Testis (tissue), 3 donors: ENCODE measurements around the gene NRTN. TPM values are rescaled to one million over a fixed set of nuclear protein-coding genes. Genes with fewer than 3 reads are reported as not detected.

Source experiments
- DNase-seq: peaks from one replicate; pipeline ENCODE4 v3.0.0-alpha.2; 2019
- H3K27ac ChIP-seq, 2 donors: fragments of 200-600 bp; sonication (generic); one replicate each; pipeline ENCODE4 v1.5.1; 2019
- H3K27me3 ChIP-seq: fragments of 200-600 bp; sonication (generic); one replicate; pipeline ENCODE4 v1.5.1; 2019
- H3K36me3 ChIP-seq: fragments of 200-600 bp; sonication (generic); one replicate; pipeline ENCODE4 v1.5.1; 2017; ENCODE audit warnings: low read depth; ENCODE audit errors: missing control alignments
- H3K4me1 ChIP-seq: fragments of 200-600 bp; sonication (generic); one replicate; pipeline ENCODE4 v1.5.1; 2019
- H3K4me3 ChIP-seq, 2 donors: fragments of 200-600 bp; sonication (generic); one replicate each; pipeline ENCODE4 v1.5.1; 2017 to 2019
- H3K9me3 ChIP-seq: fragments of 200-600 bp; sonication (generic); one replicate; pipeline ENCODE4 v1.5.1; 2017
- CTCF ChIP-seq, 3 experiments: fragments of 450-650 bp in 2 of 3; fragments of 200-600 bp in 1 of 3; sonication (generic) in 1 of 3; IDR thresholded peaks; one replicate each; pipeline ENCODE4 v1.5.1; 2016 to 2019; ENCODE audit warnings: antibody characterized with exemption in 3 of 3, mild to moderate bottlenecking in 2 of 3, moderate library complexity in 1 of 3
- POLR2A ChIP-seq: fragments of 450-650 bp; IDR thresholded peaks from one replicate; pipeline ENCODE4 v1.6.1; 2017; ENCODE audit warnings: antibody characterized with exemption, mild to moderate bottlenecking, moderate library complexity
- WGBS, 2 donors: methylation state at CpG; one replicate each; pipeline ENCODE4 v1.1.5; 2018; 5-methylcytosine and 5-hydroxymethylcytosine counted together
- intact Hi-C: fragments of 100-400 bp; cut with DNase I; formaldehyde crosslinking; loops from one replicate; pipeline ENCODE4 v1.15.1; 2023; ENCODE audit warnings: low total_unique reads
- polyA plus RNA-seq: library from polyadenylated mRNA; stranded (reverse); fragments of 350-450 nt; fragmentation: Illumina TruSeq; extraction: RNeasy Lipid Tissue Mini Kit (QIAGEN cat#74804); gene quantifications from one replicate; pipeline ENCODE4 v1.2.3, GENCODE V29; 2014; ENCODE audit warnings: low read depth, low replicate concordance; ENCODE audit not compliant: insufficient read depth
- total RNA-seq, 2 donors: library from RNA; depleted of rRNA; stranded (reverse); fragments of >200 nt; gene quantifications; one replicate each; pipeline ENCODE4 v1.2.3, GENCODE V29; 2016

Gene NRTN
- total and polyA plus RNA-seq, 3 donors from 2014 or later, result 1.7 to 13.5 (median 6.5) TPM

GRCh38 chr19:5877882-5878281, 73.0 kb downstream of the NRTN start:
- TF ChIP-seq CTCF (IDR thresholded peaks at IDR 0.05) (no peak), POLR2A (no peak)
- 77 to 80% methylated on average over 9 of the region's 9 CpGs for WGBS, 2 donors
- no peaks in the 10 kb centered on the region for H3K36me3 ChIP-seq
- no peaks in the 10 kb centered on the region for H3K9me3 ChIP-seq
- intact Hi-C loops, result no loop called here
- no peak for DNase-seq
- no peak overlapping the region for H3K27ac ChIP-seq
- peaks cover 7% of the 10 kb centered on the region for H3K4me1 ChIP-seq
- no peaks in the 10 kb centered on the region for H3K27me3 ChIP-seq
- H3K4me3 ChIP-seq, result no peak overlapping the region

Other genes starting within 250 kb of the NRTN start
- 1 to 10 TPM; 5.6 to 7.0 TPM for gene TINCR, start 237.1 kb upstream of the NRTN start, total RNA-seq
- 3.0 TPM for gene TINCR, start 237.1 kb upstream of the NRTN start, polyA plus RNA-seq
- gene SAFB2, start 182.3 kb upstream of the NRTN start, total RNA-seq, result 100 to 1,000 TPM; 173 to 209 TPM
- 84.1 TPM for gene SAFB2, start 182.3 kb upstream of the NRTN start, polyA plus RNA-seq
- gene SAFB, start 182.0 kb upstream of the NRTN start, total RNA-seq, result 100 to 1,000 TPM; 202 to 220 TPM
- gene SAFB, start 182.0 kb upstream of the NRTN start, polyA plus RNA-seq, result 83.2 TPM
- gene MICOS13, start 124.6 kb upstream of the NRTN start, total RNA-seq, result 100 to 1,000 TPM in 1 of 2 donors, 10 to 100 TPM in 1; 98.0 to 198 TPM
- 152 TPM for gene MICOS13, start 124.6 kb upstream of the NRTN start, polyA plus RNA-seq
- 10 to 100 TPM; 18.8 to 21.0 TPM for gene HSD11B1L, start 124.0 kb upstream of the NRTN start, total RNA-seq
- gene HSD11B1L, start 124.0 kb upstream of the NRTN start, polyA plus RNA-seq, result 8.1 TPM
- 100 to 1,000 TPM; 331 to 531 TPM for gene RPL36, start 114.8 kb upstream of the NRTN start, total RNA-seq
- gene RPL36, start 114.8 kb upstream of the NRTN start, polyA plus RNA-seq, result 497 TPM
- gene LONP1, start 84.9 kb upstream of the NRTN start, total RNA-seq, result 100 to 1,000 TPM; 100 to 133 TPM
- gene LONP1, start 84.9 kb upstream of the NRTN start, polyA plus RNA-seq, result 48.1 TPM
- gene CATSPERD, start 84.4 kb upstream of the NRTN start, total RNA-seq, result 1 to 10 TPM; 6.1 to 9.3 TPM
- gene CATSPERD, start 84.4 kb upstream of the NRTN start, polyA plus RNA-seq, result 31.3 TPM
- 10 to 100 TPM; 24.0 to 35.0 TPM for gene PRR22, start 20.3 kb upstream of the NRTN start, total RNA-seq
- gene PRR22, start 20.3 kb upstream of the NRTN start, polyA plus RNA-seq, result 54.9 TPM
- gene DUS3L, start 13.9 kb upstream of the NRTN start, total RNA-seq, result 100 to 1,000 TPM in 1 of 2 donors, 10 to 100 TPM in 1; 92.2 to 114 TPM
- gene DUS3L, start 13.9 kb upstream of the NRTN start, polyA plus RNA-seq, result 75.6 TPM
- under 1 TPM; 0.19 to 0.39 TPM for gene FUT6, start 34.6 kb downstream of the NRTN start, total RNA-seq
- gene FUT6, start 34.6 kb downstream of the NRTN start, polyA plus RNA-seq, result 0.84 TPM
- 1 to 10 TPM; 1.1 to 4.4 TPM for gene FUT3, start 46.4 kb downstream of the NRTN start, total RNA-seq
- 3.5 TPM for gene FUT3, start 46.4 kb downstream of the NRTN start, polyA plus RNA-seq
- 1 to 10 TPM in 1 of 2 donors, under 1 TPM in 1; 0.87 to 1.1 TPM for gene FUT5, start 65.5 kb downstream of the NRTN start, total RNA-seq
- 0.20 TPM for gene FUT5, start 65.5 kb downstream of the NRTN start, polyA plus RNA-seq
- 100 to 1,000 TPM; 167 to 194 TPM for gene NDUFA11, start 98.7 kb downstream of the NRTN start, total RNA-seq
- gene NDUFA11, start 98.7 kb downstream of the NRTN start, polyA plus RNA-seq, result 170 TPM
- 1 to 10 TPM; 7.4 to 7.7 TPM for gene VMAC, start 99.8 kb downstream of the NRTN start, total RNA-seq
- 3.4 TPM for gene VMAC, start 99.8 kb downstream of the NRTN start, polyA plus RNA-seq
- 10 to 100 TPM in 1 of 2 donors, 1 to 10 TPM in 1; 9.4 to 13.9 TPM for gene CAPS, start 109.2 kb downstream of the NRTN start, total RNA-seq
- 20.9 TPM for gene CAPS, start 109.2 kb downstream of the NRTN start, polyA plus RNA-seq
- 100 to 1,000 TPM; 145 to 148 TPM for gene RANBP3, start 173.1 kb downstream of the NRTN start, total RNA-seq
- 142 TPM for gene RANBP3, start 173.1 kb downstream of the NRTN start, polyA plus RNA-seq